ENCODE measurements around the gene HAND1. TPM values are rescaled to one million over a fixed set of nuclear protein-coding genes. Genes with fewer than 3 reads are reported as not detected.

HAND1 gene
- total and polyA plus RNA-seq, 9 of the 15 experiments (the other 6 are each of a cell fraction or from before 2014, with no cell fraction given) = not detected

- POLR2A ChIA-PET = no interaction called here
- in situ Hi-C loops (cut with MboI) = no loop called here
- H3K27ac ChIP-seq (ENCODE audit: extremely low read depth, low read depth, low read length) = no peak overlapping the region
- ATAC-seq (no peak), FAIRE-seq (no peak), DNase-seq (ENCODE audit: extremely low read depth in 1 of 4, low spot score in 3 of 4) (no peak)
- no peak overlapping the region for H3K9ac ChIP-seq (ENCODE audit: insufficient read depth in 1 of 2, low read depth in 2 of 2, low read length in 2 of 2)
- H3K79me2 ChIP-seq (ENCODE audit: control insufficient read depth, insufficient read depth, low read length) = no peaks in the 10 kb centered on the region
- no peaks in the 10 kb centered on the region for H3K4me1 ChIP-seq (replicated peaks in 1 of 2; ENCODE audit: control insufficient read depth in 2 of 2, insufficient read depth in 2 of 2, low read length in 2 of 2)
- TF ChIP-seq ZNF146 (CRISPR knock-in tag; IDR thresholded peaks at IDR 0.05; ENCODE audit: unreplicated experiment) (peak; percentile 83), ATF2 (CRISPR knock-in tag; IDR thresholded peaks at IDR 0.05) (no peak), MTF1 (CRISPR knock-in tag; IDR thresholded peaks at IDR 0.05; ENCODE audit: borderline replicate concordance) (no peak), HSF4 (CRISPR knock-in tag; IDR thresholded peaks at IDR 0.05; ENCODE audit: borderline replicate concordance) (no peak)
- no peak overlapping the region for H3K4me3 ChIP-seq
- 67% methylated on average over 3 of the region's 3 CpGs for WGBS (ENCODE audit: insufficient coverage, low coverage, missing lambda C conversion rate)
- no peak overlapping the region for H3K4me2 ChIP-seq (ENCODE audit: insufficient read depth, low read length)
- no peaks in the 10 kb centered on the region for H3K9me3 ChIP-seq (replicated peaks; ENCODE audit: control insufficient read depth, insufficient read depth, low read depth, low read length)
- no peaks in the 10 kb centered on the region for H4K20me1 ChIP-seq (replicated peaks; ENCODE audit: control insufficient read depth, insufficient read depth, low read length)
- intact Hi-C loops (cut with micrococcal nuclease) = no loop called here
- no peaks in the 10 kb centered on the region for H3K27me3 ChIP-seq (ENCODE audit: control insufficient read depth in 2 of 2, insufficient read depth in 2 of 2, low read length in 2 of 2)
- H2AFZ ChIP-seq (ENCODE audit: low read depth, low read length) = no peak overlapping the region
- no peaks in the 10 kb centered on the region for H3K36me3 ChIP-seq (ENCODE audit: control insufficient read depth, insufficient read depth, low read length)
- H3K9me1 ChIP-seq (ENCODE audit: control insufficient read depth, insufficient read depth, low read length) = no peaks in the 10 kb centered on the region
- CTCF ChIA-PET (ENCODE audit: low intra/inter-chr PET ratio) = interaction anchor here (0.6 kb wide), 1 partner anchor 9 kb away, joined by 4 read pairs; no protein-coding TSS in a partner anchor
- BruUV-seq (replicated peaks) = no TSS peak
Observed at GRCh38 chr5:154428208-154428607, 49.8 kb downstream of the HAND1 start.

Other genes starting within 250 kb of the HAND1 start
- 17.8 and 22.0 TPM in 2 replicates for gene SAP30L, start 32.2 kb downstream of the HAND1 start, total RNA-seq (2014; rRNA removed)
- gene SAP30L, start 32.2 kb downstream of the HAND1 start, total RNA-seq (2014; rRNA removed; fragmentation: Illumina TruSeq; extraction: Trizol) = 29.4 and 31.0 TPM in 2 replicates
- gene SAP30L, start 32.2 kb downstream of the HAND1 start, total RNA-seq (2015; rRNA removed; fragmentation: Illumina TruSeq; extraction: Trizol) = 25.8 and 28.1 TPM in 2 replicates
- 27.5 and 33.6 TPM in 2 replicates for gene SAP30L, start 32.2 kb downstream of the HAND1 start, total RNA-seq (2021)
- 25.6 and 30.0 TPM in 2 replicates for gene SAP30L, start 32.2 kb downstream of the HAND1 start, polyA plus RNA-seq (2011; rRNA removed)
- 19.4 and 24.9 TPM in 2 replicates for gene SAP30L, start 32.2 kb downstream of the HAND1 start, polyA plus RNA-seq (2014; fragmentation: Illumina TruSeq; extraction: Trizol)
- gene SAP30L, start 32.2 kb downstream of the HAND1 start, polyA plus RNA-seq (2014; fragmentation: Nextera tagmentation; extraction: Ambion mirVana) = 1 to 10 TPM; 5.1 to 6.8 TPM
- 28.5 and 31.4 TPM in 2 replicates for gene SAP30L, start 32.2 kb downstream of the HAND1 start, polyA plus RNA-seq (2014; rRNA removed)